ENCODE data around the gene TBC1D16.

The TBC1D16 gene

DNA sequence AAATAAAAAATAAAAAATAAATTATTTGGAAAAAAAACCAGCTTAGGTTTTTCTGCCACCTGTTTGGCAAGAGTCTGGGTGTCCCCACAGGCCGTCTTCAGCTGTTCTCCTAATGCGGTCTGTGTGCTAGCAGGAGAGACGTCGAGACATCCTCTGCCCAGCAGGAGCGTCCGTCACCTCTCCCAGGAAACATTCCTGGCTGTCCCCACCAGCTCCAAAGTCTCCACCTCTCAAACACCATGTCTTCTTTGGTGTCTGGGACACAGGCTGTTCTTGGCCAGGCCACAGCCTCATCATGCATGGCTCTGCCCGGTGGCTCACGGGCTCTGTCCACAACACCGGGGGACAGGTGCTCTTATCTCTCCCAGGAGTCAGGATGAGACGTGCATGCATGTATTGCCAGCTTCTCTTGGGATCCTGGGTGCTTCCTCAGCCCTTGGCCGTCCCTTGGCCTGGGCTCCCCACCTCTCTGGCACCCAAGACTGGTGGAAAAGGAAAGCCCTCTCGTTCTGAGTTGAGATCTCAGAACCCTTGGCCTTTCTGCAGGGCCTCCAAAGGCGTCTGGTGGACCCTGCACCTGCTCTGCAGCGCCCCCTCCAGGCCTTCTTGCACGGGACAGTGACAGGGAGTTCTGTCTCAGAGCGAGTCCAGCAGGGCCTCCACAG is 111.6 kb downstream of the TBC1D16 start:
- DNase-seq, result no peak

DNA sequence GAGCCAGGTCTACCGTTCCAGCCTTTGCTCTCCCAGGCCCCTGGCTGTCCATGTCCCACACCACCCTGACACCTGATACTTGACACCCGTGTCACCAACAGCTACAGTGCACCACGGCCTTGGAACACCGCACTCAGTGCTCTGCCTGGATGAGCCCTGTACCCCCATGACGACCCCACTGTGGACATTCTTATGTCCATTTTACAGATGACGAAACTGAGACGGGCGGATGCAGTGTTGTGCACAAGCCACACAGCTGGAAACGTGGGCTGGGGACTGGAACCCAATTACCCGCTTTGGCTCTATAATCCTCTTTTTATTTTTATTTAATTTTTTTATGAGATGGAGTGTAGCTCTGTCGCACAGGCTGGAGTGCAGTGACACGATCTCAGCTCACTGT is 112.9 kb downstream of the TBC1D16 start:
- no peak for DNase-seq

DNA sequence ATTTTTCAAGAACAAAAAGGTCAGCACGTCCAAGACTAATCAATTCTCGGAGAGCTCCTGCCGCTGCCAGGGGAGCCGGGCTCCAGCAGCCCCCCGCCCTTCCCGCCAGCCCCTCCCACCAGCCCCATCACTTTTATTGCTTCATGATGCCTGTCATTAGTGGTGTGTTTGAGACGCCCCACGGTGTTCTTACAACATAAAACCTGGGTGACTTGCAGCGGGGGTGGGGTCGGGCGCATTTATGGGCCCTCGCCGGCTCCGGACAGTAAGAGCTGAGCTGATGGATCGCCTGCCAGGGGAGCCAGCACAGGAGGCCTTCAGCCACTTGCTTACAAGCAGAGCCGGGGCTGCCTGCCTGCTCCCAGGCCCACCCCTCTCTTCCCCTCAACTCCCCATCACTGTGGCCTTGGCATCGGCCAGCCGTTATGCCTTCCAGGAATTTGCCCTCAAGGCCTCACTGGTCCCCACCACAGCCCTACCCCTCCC is 113.5 kb downstream of the TBC1D16 start:
- DNase-seq, result no peak

DNA sequence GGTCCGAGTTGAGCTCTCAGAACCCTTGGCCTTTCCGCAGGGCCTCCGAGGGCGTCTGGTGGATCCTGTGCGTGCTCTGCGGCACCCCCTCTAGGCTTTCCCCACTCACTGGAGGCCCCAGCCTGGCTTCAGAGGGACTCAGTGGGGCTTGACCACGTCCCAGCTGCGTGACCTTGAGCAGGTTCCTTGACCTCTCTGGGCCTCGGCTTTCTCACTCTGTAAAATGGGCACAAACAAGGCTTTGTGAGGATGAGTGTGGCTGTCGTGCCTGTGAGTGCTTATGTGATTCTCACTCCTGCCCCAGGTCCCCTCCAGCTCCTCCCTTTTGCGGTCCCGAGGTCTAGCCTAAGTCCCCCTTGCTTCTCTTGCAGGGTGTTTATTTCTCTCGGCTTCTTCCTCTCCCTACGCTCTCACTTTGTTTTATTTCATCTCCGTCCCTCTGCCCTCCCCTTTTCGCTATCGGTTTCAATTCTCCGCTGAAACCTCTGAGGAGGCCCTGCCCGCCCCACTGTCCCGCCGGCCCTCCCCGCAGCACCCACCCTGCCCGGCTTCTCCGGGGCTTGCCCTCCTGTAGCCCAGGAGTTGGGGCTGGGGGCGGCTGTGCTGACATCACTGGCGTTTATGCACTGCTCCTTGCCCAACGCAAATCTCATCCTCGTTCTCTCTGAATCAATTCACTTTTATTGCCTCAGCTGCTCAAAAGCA is 114.1 kb downstream of the TBC1D16 start:
- DNase-seq, result no peak

DNA sequence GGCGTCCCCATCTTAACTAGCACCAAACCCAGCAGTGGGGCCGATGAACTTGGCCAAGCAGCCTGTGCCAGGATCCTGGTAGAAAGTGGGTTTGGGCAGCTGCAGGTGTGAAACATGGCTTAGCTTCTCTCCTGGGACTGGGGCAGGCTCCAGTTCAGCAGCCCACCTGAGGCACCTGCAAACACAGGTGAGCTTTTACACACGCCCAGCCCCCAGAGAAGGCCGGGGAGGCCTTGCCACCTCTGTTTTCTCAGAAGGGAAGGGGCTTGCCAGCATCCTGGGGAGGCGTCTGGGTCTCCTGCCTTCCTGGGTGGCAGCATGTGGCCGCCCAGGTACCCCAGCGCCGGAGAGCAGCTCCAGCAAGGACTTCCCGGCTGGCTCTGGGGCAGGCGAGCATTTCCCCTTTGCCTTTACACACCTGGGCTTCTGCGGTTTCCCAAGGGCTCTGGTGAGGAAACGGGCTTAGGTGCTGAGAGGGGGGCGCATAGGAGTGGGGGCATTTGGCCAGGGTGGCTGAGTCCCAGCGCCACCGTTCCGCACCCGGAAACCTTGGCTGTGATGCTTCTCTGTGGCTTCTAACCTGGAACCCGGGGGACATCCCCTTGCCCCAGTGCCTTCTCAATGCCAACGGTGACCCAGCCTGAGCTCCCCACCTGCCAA is 114.8 kb downstream of the TBC1D16 start:
- DNase-seq, result no peak

DNA sequence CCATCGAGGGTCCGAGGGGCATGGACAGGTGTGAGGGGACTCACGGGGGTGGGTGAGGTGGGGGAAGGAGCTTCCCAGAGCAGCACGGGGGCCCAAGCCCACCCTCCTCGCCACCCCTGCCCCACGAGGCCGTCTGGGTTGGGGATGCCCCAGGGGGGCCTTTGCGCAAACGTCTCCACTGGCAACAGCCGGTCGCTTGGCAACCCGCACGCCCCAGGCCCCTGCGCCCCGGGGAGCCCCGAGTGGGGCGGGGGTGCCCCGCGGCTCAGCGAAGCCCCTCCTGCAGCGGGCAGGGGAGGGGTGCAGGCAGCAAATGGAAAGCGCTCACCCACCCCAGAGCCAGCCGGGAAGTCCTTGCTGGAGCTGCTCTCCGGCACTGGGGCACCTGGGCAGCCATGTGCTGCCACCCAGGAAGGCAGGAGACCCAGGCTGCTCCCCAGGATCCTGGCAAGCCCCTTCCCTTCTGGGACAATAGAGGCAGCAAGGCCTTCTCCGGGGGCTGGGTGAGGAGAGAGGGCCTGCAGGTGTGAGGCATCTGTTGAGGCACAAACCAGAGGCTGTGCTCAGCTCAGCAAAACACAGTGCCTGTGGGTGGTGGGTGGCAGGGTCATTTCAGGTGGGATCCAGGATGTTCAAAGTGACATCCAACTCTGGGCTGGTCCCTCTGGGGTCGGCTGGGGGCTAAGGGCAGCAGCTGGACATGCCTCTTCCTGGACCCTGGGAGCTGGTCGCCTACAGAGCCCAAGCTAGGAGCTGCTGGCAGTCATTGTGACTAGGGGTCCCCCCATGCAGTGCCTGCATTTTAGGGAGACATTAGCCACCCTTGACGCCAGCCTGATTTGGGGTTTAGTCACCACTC is 115.6 kb downstream of the TBC1D16 start:
- DNase-seq, result no peak

DNA sequence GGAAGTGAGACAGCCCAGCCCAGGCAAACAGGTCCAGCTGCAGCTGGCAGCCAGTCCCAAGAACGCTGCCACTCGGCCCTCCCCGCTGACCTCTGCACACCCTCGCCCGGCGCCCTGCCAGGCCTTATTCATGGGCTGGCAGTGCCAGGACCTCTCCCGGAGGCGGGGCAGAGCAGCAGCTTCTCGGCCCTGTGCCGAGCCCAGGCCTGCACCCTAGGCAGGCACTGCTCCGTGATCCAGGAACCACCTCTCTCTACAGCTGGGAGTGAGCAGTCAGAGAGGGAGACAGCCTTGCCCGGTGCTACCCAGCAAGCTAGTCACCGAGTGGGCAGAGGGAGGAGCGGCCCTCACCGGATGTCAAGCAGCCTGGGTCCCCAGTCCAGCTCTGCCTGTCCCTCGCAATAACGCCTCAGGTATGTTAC is 116.5 kb downstream of the TBC1D16 start:
- DNase-seq, result no peak

DNA sequence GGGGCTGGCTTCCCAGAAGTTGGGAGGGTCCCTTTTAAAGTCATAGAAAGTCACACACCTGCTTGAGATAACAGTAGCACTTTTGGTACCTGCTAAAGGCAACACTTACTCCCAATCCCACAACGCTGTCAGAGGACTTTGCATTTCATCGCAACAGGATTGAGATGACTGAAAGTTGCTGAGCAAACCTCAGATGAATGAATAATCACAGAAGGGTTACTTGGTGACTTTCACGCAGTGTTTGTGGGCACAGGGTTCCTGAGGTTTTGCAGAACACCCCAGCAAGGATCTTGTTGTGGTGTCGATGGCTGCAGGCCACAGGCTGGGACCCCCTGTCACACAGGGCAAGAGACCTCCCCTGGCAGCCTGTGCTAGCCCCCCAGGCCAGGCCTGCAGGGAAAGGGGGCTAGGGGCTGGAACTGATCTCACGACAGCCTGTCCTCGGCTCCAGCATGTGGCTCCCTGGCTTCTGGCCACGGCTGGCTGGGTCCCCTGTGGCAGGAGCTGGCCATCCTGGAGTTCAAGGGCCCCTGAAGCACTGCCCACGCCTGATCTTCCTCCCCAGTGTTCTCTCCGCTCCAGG is 117.0 kb downstream of the TBC1D16 start:
- DNase-seq, result no peak

DNA sequence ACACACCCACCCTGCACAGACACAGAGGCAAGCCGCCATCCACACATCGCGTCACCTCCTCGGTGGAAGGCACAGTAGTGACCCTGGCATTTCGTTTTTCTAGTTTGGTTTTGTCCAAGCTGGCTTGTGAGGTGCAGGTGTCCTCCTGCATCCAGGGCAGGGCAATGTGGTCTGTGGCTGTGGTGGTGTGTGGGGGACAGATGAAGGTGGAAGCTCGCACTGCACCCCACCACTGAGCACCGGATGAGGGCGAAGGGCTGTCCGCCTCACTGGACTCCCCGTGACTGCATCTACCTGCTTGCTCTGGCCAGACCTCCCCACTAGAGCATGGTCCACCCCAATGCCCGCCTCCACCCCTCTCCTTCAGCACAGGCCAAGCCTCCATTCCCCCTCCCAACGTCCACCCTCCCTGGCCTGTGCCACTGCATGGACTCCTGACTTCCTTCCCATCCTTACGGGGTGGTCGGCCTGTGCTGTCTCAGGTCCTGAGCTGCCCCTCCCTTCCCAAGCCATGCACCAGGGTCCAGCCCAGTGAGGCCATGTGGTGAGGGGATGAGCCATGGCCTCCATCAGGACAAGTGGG is 117.7 kb downstream of the TBC1D16 start:
- DNase-seq, result no peak

DNA sequence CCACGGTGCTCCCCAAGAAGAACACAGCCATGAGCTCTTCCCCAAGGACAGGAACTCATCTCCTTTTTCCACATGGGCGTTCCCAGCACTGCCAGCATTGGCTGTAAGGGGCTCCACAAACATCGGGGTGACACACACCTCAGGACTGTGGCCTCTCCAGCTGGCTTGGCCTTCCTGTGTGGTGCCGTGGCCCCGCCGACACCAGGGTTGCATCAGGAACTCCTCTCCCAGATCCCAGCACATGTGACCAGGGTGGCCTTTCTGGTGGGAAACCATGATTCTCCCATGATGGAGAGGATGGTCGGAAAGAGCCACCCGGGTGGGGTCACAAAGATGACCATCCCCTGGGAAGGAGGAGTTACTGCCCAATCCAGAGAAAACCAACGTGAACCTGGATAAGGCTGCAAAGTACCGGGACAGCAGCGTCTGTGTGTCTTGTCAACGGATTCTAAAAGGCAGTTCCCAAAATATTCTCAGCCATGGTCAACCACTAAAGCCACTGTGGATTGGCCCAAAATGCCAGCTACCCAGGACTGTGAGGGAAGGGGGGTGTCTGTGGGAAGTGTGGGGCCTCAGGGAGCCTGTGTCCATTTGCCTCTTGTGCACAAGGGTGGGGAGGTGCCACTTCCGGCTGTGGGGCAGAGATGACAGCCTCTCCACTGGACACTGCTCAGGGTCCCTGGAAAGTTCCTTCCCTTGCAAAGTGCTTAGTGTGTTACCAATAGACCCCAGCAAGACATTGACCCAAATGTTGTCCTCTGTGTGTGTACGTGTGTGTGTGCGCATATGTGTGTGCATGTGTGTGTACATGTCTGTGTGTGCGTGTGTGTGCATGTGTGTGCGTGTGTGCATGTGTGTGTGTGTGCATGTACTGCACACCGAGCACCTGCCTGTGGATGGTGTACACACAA is 118.4 kb downstream of the TBC1D16 start:
- no peak for DNase-seq

DNA sequence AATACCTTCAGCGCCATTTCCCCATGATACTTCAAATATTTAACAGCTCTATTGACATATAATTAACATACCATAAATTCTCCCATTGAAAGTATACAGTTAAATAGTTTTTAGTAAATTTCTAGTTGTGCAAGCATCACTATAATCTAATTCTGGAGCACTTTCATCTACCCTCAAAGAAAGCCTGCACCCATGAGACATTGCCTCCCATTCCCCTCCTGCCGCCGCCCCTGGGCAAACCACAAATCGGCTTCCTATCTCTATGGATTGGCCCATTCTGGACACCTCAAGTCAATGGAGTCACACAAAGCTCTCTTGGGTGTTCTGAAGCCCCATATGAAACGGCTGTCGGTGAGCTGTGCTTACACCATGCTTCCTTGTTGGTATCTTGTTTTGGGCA is 119.2 kb downstream of the TBC1D16 start:
- no peak for DNase-seq

DNA sequence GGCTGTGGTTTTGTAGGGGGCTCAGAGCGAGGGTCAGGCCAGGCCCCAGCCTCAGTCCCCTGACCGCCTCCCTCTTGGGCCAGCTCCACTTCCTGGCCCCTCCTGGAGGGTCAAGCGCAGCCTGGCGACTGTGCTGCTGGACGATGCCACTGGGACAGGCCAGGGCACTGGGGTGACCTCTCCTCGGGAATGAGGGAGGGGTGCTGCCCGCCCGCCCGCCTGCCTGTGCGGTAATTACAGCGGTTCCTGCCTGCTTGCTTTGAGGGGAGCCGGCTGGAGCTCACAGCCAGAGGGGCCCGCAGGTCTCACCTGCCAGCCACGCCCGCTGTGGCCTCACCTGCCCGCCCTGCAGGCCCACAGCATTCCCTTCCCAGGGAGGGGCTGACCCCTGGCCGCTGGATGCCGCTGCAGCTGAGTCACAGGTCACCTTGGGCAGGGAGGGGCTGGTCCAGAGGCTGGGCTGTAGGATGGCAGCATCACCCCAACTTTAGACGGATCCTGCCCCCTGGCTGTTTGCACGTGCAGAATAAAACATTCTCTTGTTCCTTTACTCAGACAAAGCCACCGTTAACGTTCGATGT is 119.7 kb downstream of the TBC1D16 start:
- DNase-seq, result no peak

DNA sequence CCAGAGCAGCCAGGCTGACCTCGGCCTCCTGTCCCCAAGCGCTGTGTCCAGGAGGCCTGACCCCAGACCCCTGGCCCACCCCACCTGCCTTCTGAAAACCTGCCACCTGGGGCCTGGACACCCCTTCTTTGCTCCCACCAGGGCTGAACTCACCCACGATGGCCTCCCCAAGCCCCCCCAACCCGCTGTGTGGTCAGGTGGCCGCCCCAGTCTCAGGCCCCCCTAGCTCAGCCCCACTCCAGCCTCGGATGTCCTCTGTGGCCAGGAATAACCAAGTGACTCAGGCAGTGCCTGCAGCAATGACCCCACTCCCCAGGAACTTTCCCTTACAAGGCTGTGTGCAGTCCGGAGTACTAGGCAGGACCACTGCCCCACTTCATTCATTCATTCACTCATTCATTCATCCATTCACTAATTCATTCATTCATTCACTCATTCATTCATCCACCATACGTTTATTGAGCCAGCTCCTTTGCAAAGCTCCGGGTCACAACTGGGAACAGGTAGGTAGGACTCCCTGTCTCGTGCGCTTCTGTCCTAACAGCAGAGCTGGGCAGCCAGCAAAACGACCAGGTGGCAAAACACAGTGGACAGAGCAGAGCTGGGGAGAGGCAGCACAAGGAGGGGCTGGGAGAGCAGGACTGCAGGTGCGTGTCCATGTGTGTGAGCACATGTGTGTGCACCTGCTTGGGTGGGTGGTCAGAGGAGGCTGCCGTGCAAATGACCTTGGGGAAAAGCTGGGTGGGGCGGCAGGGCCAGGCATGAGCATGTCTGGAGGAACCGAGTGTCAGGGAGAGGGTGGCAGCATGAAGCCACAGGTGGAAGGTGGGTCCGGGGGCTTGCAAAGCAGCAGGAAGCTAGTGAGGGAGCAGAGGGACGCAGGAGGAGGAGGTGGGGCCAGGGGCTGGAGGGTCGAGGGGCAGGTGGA is 120.6 kb downstream of the TBC1D16 start:
- no peak for DNase-seq

DNA sequence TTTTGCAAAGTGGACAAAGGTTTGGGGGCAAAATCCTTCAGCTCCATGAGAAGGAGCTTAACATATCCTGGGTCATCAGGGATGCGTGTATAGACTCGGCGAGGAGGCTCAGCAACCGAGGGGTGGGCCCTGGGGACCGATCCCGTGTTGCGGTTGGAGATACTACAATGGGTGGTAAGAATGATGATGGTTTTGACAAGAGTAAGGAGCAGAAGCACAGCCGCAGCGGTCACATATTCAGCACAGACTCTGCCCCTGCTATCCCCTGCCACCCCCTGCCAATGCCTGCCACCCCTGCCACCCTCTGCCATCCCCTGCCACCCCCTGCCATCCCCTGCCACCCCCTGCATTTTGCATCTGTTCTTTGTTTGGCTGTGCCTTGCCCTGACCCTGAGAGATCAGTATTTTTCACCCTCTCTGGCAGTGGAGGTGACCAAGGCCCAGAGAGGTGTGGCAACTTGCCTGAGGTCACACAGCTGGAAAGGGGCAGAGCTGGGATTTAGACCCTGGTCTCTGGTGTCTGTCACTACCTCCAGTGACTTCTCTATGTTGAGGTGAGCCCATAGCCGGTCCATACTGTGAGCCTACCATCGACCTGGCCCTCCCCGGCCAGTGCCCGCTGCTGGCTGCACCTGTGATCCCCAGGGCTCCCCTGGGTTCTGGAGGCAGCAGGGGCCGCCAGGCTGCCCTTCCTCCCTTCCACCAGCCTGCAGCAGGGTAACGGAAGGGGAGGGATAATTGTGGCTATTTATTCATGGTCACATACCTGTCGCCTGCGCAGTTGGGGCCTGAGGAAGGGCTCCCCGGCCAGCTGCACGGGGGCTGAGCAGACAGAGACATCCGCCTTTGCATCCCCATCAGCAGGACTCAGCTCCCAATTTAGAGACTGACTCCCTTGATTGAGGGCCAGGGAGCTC is 121.5 kb downstream of the TBC1D16 start:
- DNase-seq, result no peak

DNA sequence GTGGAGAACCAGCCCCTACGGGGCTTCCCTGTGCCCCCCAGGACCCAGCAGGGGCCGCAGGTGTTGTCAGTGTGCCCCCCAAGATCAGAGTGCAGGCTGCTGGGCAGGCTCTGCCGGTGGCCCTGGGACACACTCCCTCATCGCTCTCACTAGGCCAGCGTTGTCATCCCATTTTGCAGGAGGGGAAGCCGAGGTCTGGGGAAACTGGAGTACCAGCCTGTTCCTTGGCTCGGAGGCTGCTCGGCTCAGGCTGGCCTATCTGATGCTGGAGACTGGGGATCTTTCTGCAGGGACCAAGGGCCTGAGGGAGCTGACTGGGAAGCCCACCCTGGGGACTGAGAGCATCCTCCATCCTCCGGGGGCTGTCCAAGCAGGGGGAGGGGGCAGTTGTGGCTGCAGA is 122.2 kb downstream of the TBC1D16 start:
- no peak for DNase-seq

DNA sequence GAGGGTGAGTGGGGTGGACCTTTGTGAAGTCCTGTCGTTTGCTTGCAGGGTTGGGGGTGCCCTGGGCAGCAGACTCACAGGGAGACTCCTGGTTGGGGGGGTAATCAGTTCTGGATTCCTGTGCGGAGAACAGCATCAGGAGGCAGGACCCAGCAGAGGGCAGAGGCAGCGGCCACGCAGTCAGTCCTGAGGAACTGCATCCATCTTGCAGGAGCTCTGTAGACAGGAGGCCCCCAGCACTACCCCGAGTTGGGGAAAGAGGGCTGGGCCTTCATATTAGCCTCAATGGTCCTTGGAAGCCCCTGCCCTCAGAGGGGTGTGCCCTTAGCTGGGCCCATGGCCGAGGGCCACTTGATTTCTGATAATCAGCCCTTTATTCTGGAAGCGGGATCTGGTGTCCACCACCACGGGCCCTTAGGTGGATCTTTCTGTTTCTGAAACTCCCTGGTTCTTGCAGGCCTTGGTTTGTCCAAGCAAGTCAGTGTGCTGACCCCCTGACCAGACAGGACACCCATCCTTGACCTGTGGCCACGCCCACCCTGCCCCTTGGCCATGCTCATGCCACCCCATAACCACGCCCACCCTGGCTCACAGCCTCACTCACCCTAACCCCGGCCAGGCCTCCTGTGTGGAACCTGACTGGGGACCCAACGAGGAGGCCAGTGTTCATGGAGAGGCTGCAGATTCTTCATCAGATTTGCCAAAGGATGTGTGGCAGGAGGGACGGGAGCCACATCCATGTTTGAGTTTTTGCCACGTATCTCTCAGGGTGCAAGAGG is 122.9 kb downstream of the TBC1D16 start:
- no peak for DNase-seq

Measured in cortex of kidney (tissue), 1 donor.